Measurements from ENCODE around the gene ILKAP. TPM values are rescaled to one million over a fixed set of nuclear protein-coding genes. Genes with fewer than 3 reads are reported as not detected.

Gene ILKAP
- total RNA-seq, 1 experiment from 2014 or later, result 31.6 TPM

GRCh38 chr2:238142382-238143205, 60.9 kb downstream of the ILKAP start:
- H3K27me3 Mint-ChIP-seq (ENCODE audit: insufficient read depth, unreplicated experiment), result no peaks in the 10 kb centered on the region
- TF ChIP-seq CTCF (IDR thresholded peaks at IDR 0.05; ENCODE audit: insufficient read depth in 1 of 2, low read depth in 1 of 2, low read length in 1 of 2, severe bottlenecking in 1 of 2, unreplicated experiment in 1 of 2), result no peak
- H3K36me3 Mint-ChIP-seq (ENCODE audit: insufficient read depth, unreplicated experiment), result no peaks in the 10 kb centered on the region
- Histone ChIP-seq H3K4me1 (no peaks in the 10 kb centered on the region), H3K36me3 (ENCODE audit: control insufficient read depth, insufficient read depth, low read length) (no peaks in the 10 kb centered on the region), H3K27me3 (replicated peaks; ENCODE audit: control insufficient read depth, insufficient read depth, low read length) (no peaks in the 10 kb centered on the region), H3K4me3 (ENCODE audit: low read depth, low read length) (no peak overlapping the region), H3K9me3 (no peaks in the 10 kb centered on the region)
- intact Hi-C loops (cut with micrococcal nuclease; ENCODE audit: unreplicated experiment), result no loop called here
- no peak overlapping the region for H3K4me3 Mint-ChIP-seq (ENCODE audit: unreplicated experiment)
- DNase-seq, result no peak
- H3K27ac Mint-ChIP-seq (ENCODE audit: unreplicated experiment), result no peak overlapping the region
- POLR2A ChIA-PET, result no interaction called here
- H3K4me1 Mint-ChIP-seq (ENCODE audit: low read depth, unreplicated experiment), result no peaks in the 10 kb centered on the region
- CTCF ChIA-PET, result no interaction called here
- no TSS peak for BruUV-seq (replicated peaks)
- no peaks in the 10 kb centered on the region for H3K9me3 Mint-ChIP-seq (ENCODE audit: unreplicated experiment)

GRCh38 chr2:238141541-238142318, 61.8 kb downstream of the ILKAP start:
- H3K36me3 Mint-ChIP-seq (ENCODE audit: insufficient read depth, unreplicated experiment), result no peaks in the 10 kb centered on the region
- no peak overlapping the region for H3K27ac Mint-ChIP-seq (ENCODE audit: unreplicated experiment)
- no peak overlapping the region for H3K4me3 Mint-ChIP-seq (ENCODE audit: unreplicated experiment)
- Histone ChIP-seq H3K27me3 (replicated peaks; ENCODE audit: control insufficient read depth, insufficient read depth, low read length) (no peaks in the 10 kb centered on the region), H3K4me1 (no peaks in the 10 kb centered on the region), H3K4me3 (ENCODE audit: low read depth, low read length) (no peak overlapping the region), H3K9me3 (no peaks in the 10 kb centered on the region), H3K36me3 (ENCODE audit: control insufficient read depth, insufficient read depth, low read length) (no peaks in the 10 kb centered on the region)
- ChIA-PET CTCF (no interaction called here), POLR2A (no interaction called here)
- H3K4me1 Mint-ChIP-seq (ENCODE audit: low read depth, unreplicated experiment), result no peaks in the 10 kb centered on the region
- no peak for DNase-seq
- BruUV-seq (replicated peaks), result no TSS peak
- intact Hi-C loops (cut with micrococcal nuclease; ENCODE audit: unreplicated experiment), result no loop called here
- H3K27me3 Mint-ChIP-seq (ENCODE audit: insufficient read depth, unreplicated experiment), result no peaks in the 10 kb centered on the region
- no peak for TF ChIP-seq CTCF (IDR thresholded peaks at IDR 0.05; ENCODE audit: insufficient read depth in 1 of 2, low read depth in 1 of 2, low read length in 1 of 2, severe bottlenecking in 1 of 2, unreplicated experiment in 1 of 2)
- no peaks in the 10 kb centered on the region for H3K9me3 Mint-ChIP-seq (ENCODE audit: unreplicated experiment)

GRCh38 chr2:238140721-238141540, 62.6 kb downstream of the ILKAP start:
- no peak overlapping the region for H3K27ac Mint-ChIP-seq (ENCODE audit: unreplicated experiment)
- no peaks in the 10 kb centered on the region for H3K9me3 Mint-ChIP-seq (ENCODE audit: unreplicated experiment)
- DNase-seq, result no peak
- H3K27me3 Mint-ChIP-seq (ENCODE audit: insufficient read depth, unreplicated experiment), result no peaks in the 10 kb centered on the region
- intact Hi-C loops (cut with micrococcal nuclease; ENCODE audit: unreplicated experiment), result no loop called here
- no TSS peak for BruUV-seq (replicated peaks)
- Histone ChIP-seq H3K27me3 (replicated peaks; ENCODE audit: control insufficient read depth, insufficient read depth, low read length) (no peaks in the 10 kb centered on the region), H3K4me3 (ENCODE audit: low read depth, low read length) (no peak overlapping the region), H3K4me1 (no peaks in the 10 kb centered on the region), H3K9me3 (no peaks in the 10 kb centered on the region), H3K36me3 (ENCODE audit: control insufficient read depth, insufficient read depth, low read length) (no peaks in the 10 kb centered on the region)
- ChIA-PET CTCF (no interaction called here), POLR2A (no interaction called here)
- no peak overlapping the region for H3K4me3 Mint-ChIP-seq (ENCODE audit: unreplicated experiment)
- no peaks in the 10 kb centered on the region for H3K36me3 Mint-ChIP-seq (ENCODE audit: insufficient read depth, unreplicated experiment)
- TF ChIP-seq CTCF (IDR thresholded peaks at IDR 0.05; ENCODE audit: insufficient read depth in 1 of 2, low read depth in 1 of 2, low read length in 1 of 2, severe bottlenecking in 1 of 2, unreplicated experiment in 1 of 2), result no peak
- H3K4me1 Mint-ChIP-seq (ENCODE audit: low read depth, unreplicated experiment), result no peaks in the 10 kb centered on the region
